HCT116 (cell line): ENCODE data around the gene ITGB6. TPM values are rescaled to one million over a fixed set of nuclear protein-coding genes. Genes with fewer than 3 reads are reported as not detected.

Experiments used
- ATAC-seq: fragments of 200-7000 bp; cut with Tn5 transposase; 2 replicates; pipeline ENCODE4 v1.9.1; 2020; ENCODE audit warnings: mild to moderate bottlenecking, moderate library complexity
- BruUV-seq: library from RNA; stranded (reverse); fragments of 400-500 nt; replicated peaks from 2 replicates; lab custom pipeline; 2021; lab: Mats Ljungman, UMichigan
- CTCF ChIA-PET: fragments of 300-600 bp; sonication (Branson Sonifier 250); formaldehyde crosslinking; loops from one replicate; lab custom pipeline; 2021; ENCODE audit warnings: antibody characterized with exemption; lab: Charles Lee
- POLR2A ChIA-PET: fragments of 300-600, 350-600 bp; sonication (Branson Sonifier 250); formaldehyde crosslinking; loops from one replicate; lab custom pipeline; 2021; ENCODE audit warnings: antibody characterized with exemption; lab: Charles Lee
- RAD21 ChIA-PET, 2 experiments: fragments of 300-600 bp; sonication (Branson Sonifier 250); formaldehyde crosslinking; loops; one replicate each; lab custom pipeline; 2023; ENCODE audit warnings: low total read pairs in 2 of 2; ENCODE audit not compliant: uncharacterized antibody in 2 of 2, unreplicated experiment in 2 of 2, low non-redundant PET in 1 of 2; lab: Charles Lee
- DNase-seq: peaks from one replicate; pipeline ENCODE4 v3.0.0-alpha.2; 2010; ENCODE audit warnings: low read depth, low spot score
- H2AFZ ChIP-seq: fragments of 200-600 bp; shearing (Covaris generic), sonication (generic); 2 replicates; pipeline ENCODE4 v1.6.1; 2017; ENCODE audit warnings: low read depth, mixed run types, mixed read lengths, antibody characterized with exemption, low read length; ENCODE audit not compliant: poor library complexity, severe bottlenecking
- H3K27ac ChIP-seq: 2 replicates; pipeline ENCODE4 v1.5.1; 2012; ENCODE audit warnings: low read depth, low read length
- H3K27me3 ChIP-seq: fragments of 200-600 bp; sonication (generic); 2 replicates; pipeline ENCODE4 v1.6.1; 2016; ENCODE audit warnings: mixed run types, low read length, mixed read lengths; ENCODE audit not compliant: insufficient read depth
- H3K36me3 ChIP-seq, 2 experiments: fragments of 200-500 bp in 1 of 2; fragments of 200-600 bp in 1 of 2; sonication (Bioruptor generic) in 1 of 2; sonication (generic) in 1 of 2; 2 replicates each; pipeline versions ENCODE4 v1.5.1 to v1.6.1; 2014 to 2016; ENCODE audit warnings: low read length in 2 of 2, inconsistent platforms in 1 of 2, mixed read lengths in 1 of 2, mixed run types in 1 of 2; ENCODE audit not compliant: insufficient read depth in 2 of 2, control insufficient read depth in 1 of 2
- H3K4me1 ChIP-seq, 2 experiments: fragments of 200-600 bp in 1 of 2; sonication (generic) in 1 of 2; 2 replicates each; pipeline versions ENCODE4 v1.5.1 to v1.6.1; 2012 to 2017; ENCODE audit warnings: low read length in 2 of 2, inconsistent platforms in 1 of 2, mild to moderate bottlenecking in 1 of 2, mixed read lengths in 1 of 2, mixed run types in 1 of 2, moderate library complexity in 1 of 2; ENCODE audit not compliant: insufficient read depth in 2 of 2, control insufficient read depth in 1 of 2
- H3K4me2 ChIP-seq: fragments of 200-600 bp; sonication (generic); 2 replicates; pipeline ENCODE4 v1.6.1; 2017; ENCODE audit warnings: mixed run types, low read length, mixed read lengths
- H3K4me3 ChIP-seq, 2 experiments: fragments of 200-600 bp in 1 of 2; sonication (generic) in 1 of 2; replicated peaks in 1 of 2; 2 replicates each; pipeline ENCODE4 v1.5.1; 2011 to 2016; ENCODE audit warnings: low read length in 2 of 2, control low read depth in 1 of 2, low read depth in 1 of 2, mild to moderate bottlenecking in 1 of 2, mixed read lengths in 1 of 2, mixed run types in 1 of 2
- H3K79me2 ChIP-seq: fragments of 200-600 bp; sonication (generic); 2 replicates; pipeline ENCODE4 v1.6.1; 2017; ENCODE audit warnings: mild to moderate bottlenecking, mixed run types, low read length, moderate library complexity, mixed read lengths; ENCODE audit not compliant: insufficient read depth
- H3K9ac ChIP-seq: fragments of 200-600 bp; sonication (generic); 2 replicates; pipeline ENCODE4 v1.6.1; 2016; ENCODE audit warnings: low read length, mixed read lengths
- H3K9me2 ChIP-seq: fragments of 200-600 bp; sonication (generic), shearing (Covaris generic); 2 replicates; pipeline ENCODE4 v1.6.1; 2017; ENCODE audit warnings: mixed run types, mild to moderate bottlenecking, moderate library complexity; ENCODE audit not compliant: insufficient read depth
- H3K9me3 ChIP-seq, 2 experiments: fragments of 200-500 bp in 1 of 2; fragments of 200-600 bp in 1 of 2; sonication (Bioruptor generic) in 1 of 2; sonication (generic) in 1 of 2; 2 replicates each; pipeline ENCODE4 v1.6.1; 2014 to 2017; ENCODE audit warnings: low read length in 2 of 2, mixed read lengths in 2 of 2, inconsistent platforms in 1 of 2, low read depth in 1 of 2, mild to moderate bottlenecking in 1 of 2, mixed run types in 1 of 2, moderate library complexity in 1 of 2; ENCODE audit not compliant: control insufficient read depth in 1 of 2, insufficient read depth in 1 of 2
- H4K20me1 ChIP-seq: fragments of 200-600 bp; sonication (generic), shearing (Covaris generic); 2 replicates; pipeline ENCODE4 v1.6.1; 2017; ENCODE audit warnings: mixed run types, mild to moderate bottlenecking, moderate library complexity; ENCODE audit not compliant: insufficient read depth
- CBX3 ChIP-seq: IDR thresholded peaks from 2 replicates; pipeline ENCODE4 v1.6.1; 2012; ENCODE audit warnings: low read depth
- CEBPB ChIP-seq: IDR thresholded peaks from 2 replicates; pipeline ENCODE4 v1.6.1; 2012; ENCODE audit warnings: low read depth
- EZH2phosphoT487 ChIP-seq: fragments of 200-600 bp; IDR thresholded peaks from 2 replicates; pipeline ENCODE4 v1.6.1; 2018; ENCODE audit warnings: antibody characterized with exemption, borderline replicate concordance
- FOSL1 ChIP-seq: IDR thresholded peaks from 2 replicates; pipeline ENCODE4 v1.6.1; 2012; ENCODE audit warnings: low read depth
- RAD21 ChIP-seq: IDR thresholded peaks from 2 replicates; pipeline ENCODE4 v1.6.1; 2012; ENCODE audit warnings: low read depth, mild to moderate bottlenecking
- SP1 ChIP-seq: IDR thresholded peaks from 2 replicates; pipeline ENCODE4 v1.6.1; 2012; ENCODE audit warnings: low read depth
- SRF ChIP-seq: IDR thresholded peaks from 2 replicates; pipeline ENCODE4 v1.6.1; 2012; ENCODE audit warnings: low read depth
- TCF7L2 ChIP-seq: IDR thresholded peaks from 2 replicates; pipeline ENCODE4 v1.7.0; 2011; ENCODE audit warnings: borderline replicate concordance, inconsistent platforms; ENCODE audit not compliant: insufficient read depth, insufficient read length; ENCODE audit errors: extremely low read depth
- YY1 ChIP-seq: IDR thresholded peaks from 2 replicates; pipeline ENCODE4 v1.6.1; 2011; ENCODE audit warnings: low read length, low read depth, moderate library complexity, mild to moderate bottlenecking; ENCODE audit not compliant: insufficient replicate concordance; ENCODE audit errors: extremely low read depth
- ZNF274 ChIP-seq: fragments of 200-500 bp; sonication (Bioruptor generic); IDR thresholded peaks from 2 replicates; pipeline ENCODE4 v1.6.1; 2014; ENCODE audit warnings: mild to moderate bottlenecking, low read depth, low read length, inconsistent platforms
- intact Hi-C: fragments of 100-400 bp; cut with micrococcal nuclease; formaldehyde crosslinking; loops from 2 replicates; pipeline ENCODE4 v1.10.0; 2022
- total RNA-seq: library from RNA; stranded (reverse); gene quantifications from one replicate; pipeline ENCODE4 v1.2.1, GENCODE V29; 2021; ENCODE audit not compliant: unreplicated experiment
- TF ChIP-seq, protein P1 (sequence below): IDR thresholded peaks from 2 replicates; pipeline ENCODE4 v1.6.1; 2012; ENCODE audit warnings: low read depth

The ITGB6 gene
- total RNA-seq, 1 experiment from 2014 or later, result 0.12 TPM

DNA sequence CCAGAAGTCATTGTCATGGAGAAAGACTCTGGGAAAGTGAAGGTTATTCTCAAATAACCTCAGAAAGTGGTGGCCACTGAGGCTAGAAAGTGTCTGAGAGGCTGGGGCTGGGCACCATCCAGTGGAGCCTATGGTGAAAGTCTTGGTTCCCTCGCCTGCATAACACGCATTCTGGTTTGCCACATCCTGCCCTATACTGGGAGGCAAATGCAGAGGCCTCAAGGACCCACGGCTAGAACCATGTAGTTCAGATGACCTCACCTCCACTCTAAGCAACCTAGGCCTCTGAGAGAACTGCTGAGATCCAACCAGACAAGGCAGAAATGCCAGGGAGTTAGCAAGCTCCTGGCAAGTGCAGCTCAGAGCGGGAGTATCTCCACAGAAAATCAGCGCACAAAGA is 5.1 kb downstream of the ITGB6 start:
- Histone ChIP-seq H3K36me3 (no peaks in the 10 kb centered on the region), H3K4me2 (no peak overlapping the region), H4K20me1 (no peaks in the 10 kb centered on the region), H3K9ac (no peak overlapping the region), H3K9me3 (no peaks in the 10 kb centered on the region)
- CTCF ChIA-PET, result interaction anchor here (0.8 kb wide), 1 partner anchor 10 kb away, joined by 4 read pairs; no protein-coding TSS in a partner anchor
- no TSS peak for BruUV-seq
- RAD21 ChIA-PET, result no interaction called here
- TF ChIP-seq CBX3 (no peak), ZNF274 (no peak), TCF7L2 (no peak), RAD21 (no peak), FOSL1 (no peak), CEBPB (no peak), YY1 (no peak), EZH2phosphoT487 (no peak), SP1 (no peak), SRF (no peak)
- TF ChIP-seq, protein P1, sequence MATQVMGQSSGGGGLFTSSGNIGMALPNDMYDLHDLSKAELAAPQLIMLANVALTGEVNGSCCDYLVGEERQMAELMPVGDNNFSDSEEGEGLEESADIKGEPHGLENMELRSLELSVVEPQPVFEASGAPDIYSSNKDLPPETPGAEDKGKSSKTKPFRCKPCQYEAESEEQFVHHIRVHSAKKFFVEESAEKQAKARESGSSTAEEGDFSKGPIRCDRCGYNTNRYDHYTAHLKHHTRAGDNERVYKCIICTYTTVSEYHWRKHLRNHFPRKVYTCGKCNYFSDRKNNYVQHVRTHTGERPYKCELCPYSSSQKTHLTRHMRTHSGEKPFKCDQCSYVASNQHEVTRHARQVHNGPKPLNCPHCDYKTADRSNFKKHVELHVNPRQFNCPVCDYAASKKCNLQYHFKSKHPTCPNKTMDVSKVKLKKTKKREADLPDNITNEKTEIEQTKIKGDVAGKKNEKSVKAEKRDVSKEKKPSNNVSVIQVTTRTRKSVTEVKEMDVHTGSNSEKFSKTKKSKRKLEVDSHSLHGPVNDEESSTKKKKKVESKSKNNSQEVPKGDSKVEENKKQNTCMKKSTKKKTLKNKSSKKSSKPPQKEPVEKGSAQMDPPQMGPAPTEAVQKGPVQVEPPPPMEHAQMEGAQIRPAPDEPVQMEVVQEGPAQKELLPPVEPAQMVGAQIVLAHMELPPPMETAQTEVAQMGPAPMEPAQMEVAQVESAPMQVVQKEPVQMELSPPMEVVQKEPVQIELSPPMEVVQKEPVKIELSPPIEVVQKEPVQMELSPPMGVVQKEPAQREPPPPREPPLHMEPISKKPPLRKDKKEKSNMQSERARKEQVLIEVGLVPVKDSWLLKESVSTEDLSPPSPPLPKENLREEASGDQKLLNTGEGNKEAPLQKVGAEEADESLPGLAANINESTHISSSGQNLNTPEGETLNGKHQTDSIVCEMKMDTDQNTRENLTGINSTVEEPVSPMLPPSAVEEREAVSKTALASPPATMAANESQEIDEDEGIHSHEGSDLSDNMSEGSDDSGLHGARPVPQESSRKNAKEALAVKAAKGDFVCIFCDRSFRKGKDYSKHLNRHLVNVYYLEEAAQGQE, result no peak
- TF ChIP-seq, all 23 proteins: peak for 0
- no peaks in the 10 kb centered on the region for H3K27me3 ChIP-seq
- H3K4me1 ChIP-seq, result no peaks in the 10 kb centered on the region
- intact Hi-C loops, result no loop called here
- ATAC-seq (no peak), DNase-seq (no peak)
- no peaks in the 10 kb centered on the region for H3K79me2 ChIP-seq
- H2AFZ ChIP-seq, result no peak overlapping the region
- H3K27ac ChIP-seq, result no peak overlapping the region
- H3K4me3 ChIP-seq, result no peak overlapping the region
- POLR2A ChIA-PET, result interaction anchor here (2.3 kb wide), 1 partner anchor 11 kb away, joined by 7 read pairs; no protein-coding TSS in a partner anchor
- H3K9me2 ChIP-seq, result no peaks in the 10 kb centered on the region
